ENCODE data around the gene CAPN11.

DNA sequence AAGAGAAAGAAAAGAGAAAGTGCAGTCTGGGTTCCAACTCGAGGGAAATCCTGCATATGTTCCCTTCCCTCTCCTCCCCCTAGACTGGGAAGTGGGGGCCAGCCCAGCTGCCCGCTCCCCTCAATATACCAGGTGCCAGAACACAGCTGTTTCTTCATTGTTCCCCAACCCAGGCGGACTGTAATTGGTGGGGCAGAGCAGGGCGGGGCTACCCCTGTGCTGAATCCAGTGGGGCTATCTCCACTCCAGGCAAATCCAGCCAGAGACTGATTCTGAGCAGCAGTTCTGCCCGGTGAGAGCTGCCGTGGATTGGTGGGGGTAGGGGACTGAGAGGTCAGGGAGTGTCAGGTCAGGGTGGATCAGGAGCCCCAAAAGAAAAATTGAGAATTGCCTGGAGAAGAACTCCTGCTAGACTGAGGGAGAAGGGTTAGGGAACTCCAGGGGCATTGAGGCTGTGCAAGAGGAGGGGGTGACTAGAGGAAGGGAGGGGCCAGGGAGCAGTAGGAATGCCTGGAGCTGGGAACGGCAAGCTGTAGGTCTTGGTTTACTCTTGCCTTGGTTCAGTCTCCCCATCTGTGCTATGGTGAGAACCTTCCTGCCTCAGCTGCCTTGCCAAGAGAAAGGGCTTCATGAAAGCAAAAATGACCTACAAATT, 58.2 kb downstream of the CAPN11 start, which contains the start of gene MYMX:
- TF ChIP-seq, protein P1, sequence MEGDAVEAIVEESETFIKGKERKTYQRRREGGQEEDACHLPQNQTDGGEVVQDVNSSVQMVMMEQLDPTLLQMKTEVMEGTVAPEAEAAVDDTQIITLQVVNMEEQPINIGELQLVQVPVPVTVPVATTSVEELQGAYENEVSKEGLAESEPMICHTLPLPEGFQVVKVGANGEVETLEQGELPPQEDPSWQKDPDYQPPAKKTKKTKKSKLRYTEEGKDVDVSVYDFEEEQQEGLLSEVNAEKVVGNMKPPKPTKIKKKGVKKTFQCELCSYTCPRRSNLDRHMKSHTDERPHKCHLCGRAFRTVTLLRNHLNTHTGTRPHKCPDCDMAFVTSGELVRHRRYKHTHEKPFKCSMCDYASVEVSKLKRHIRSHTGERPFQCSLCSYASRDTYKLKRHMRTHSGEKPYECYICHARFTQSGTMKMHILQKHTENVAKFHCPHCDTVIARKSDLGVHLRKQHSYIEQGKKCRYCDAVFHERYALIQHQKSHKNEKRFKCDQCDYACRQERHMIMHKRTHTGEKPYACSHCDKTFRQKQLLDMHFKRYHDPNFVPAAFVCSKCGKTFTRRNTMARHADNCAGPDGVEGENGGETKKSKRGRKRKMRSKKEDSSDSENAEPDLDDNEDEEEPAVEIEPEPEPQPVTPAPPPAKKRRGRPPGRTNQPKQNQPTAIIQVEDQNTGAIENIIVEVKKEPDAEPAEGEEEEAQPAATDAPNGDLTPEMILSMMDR (IDR thresholded peaks at IDR 0.05), result no peak
- TF ChIP-seq POLR2AphosphoS5 (IDR thresholded peaks at IDR 0.05), result peak in 1 of 3 donors; percentile 7
- no peak for TF ChIP-seq POLR2A (IDR thresholded peaks at IDR 0.05)
- no peak for TF ChIP-seq EP300 (IDR thresholded peaks at IDR 0.05)

Data from stomach (tissue), 4 donors.